ENCODE measurements around the gene QSOX2. TPM values are rescaled to one million over a fixed set of nuclear protein-coding genes. Genes with fewer than 3 reads are reported as not detected.

The QSOX2 gene
- total and polyA plus RNA-seq, 12 donors, result 4.6 to 9.1 (median 7.7) TPM

DNA sequence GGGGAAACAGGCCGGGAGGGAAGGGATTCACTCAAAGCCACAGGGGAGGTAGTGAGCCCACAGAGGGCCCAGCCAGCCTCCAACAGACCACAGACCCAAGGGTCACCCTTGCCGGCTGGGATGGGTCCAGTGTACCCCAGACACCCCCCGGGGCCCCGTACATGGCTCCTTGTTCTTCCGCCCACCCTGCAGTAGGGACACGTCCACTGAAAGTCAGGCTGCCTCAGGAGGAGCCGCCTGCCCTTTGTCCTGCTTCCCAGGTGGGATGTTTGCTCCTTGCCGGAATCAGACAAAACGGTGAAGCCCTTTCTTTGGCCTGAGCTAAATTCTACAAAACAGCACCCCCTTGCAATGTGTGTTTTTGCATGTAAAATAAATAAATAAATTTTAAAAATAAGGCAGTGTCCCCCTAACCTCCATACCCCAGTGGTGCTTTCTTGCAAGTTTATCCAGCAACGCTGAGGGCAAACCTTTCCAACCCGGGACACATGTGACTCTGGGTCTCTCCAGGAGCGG, 66.5 kb downstream of the QSOX2 start:
- H3K27me3 ChIP-seq, result peaks cover 0 to 35% (median 12%) of the 10 kb centered on the region in 7 donors
- no peak for ATAC-seq
- intact Hi-C loops (cut with DNase I), result loop anchor here in 1 of 10 donors (10.0 kb wide), 1 partner anchor 106 kb away; no protein-coding TSS in a partner anchor
- 55 to 61% methylated on average over 12 of the region's 12 CpGs for WGBS, 2 donors
- no peak for TF ChIP-seq CTCF (IDR thresholded peaks at IDR 0.05)
- no peaks in the 10 kb centered on the region for H3K9me3 ChIP-seq
- no peaks in the 10 kb centered on the region for H3K4me1 ChIP-seq
- H3K4me3 ChIP-seq, result no peak overlapping the region
- no peak overlapping the region for H3K27ac ChIP-seq
- no peaks in the 10 kb centered on the region for H3K36me3 ChIP-seq
- no peak for DNase-seq

DNA sequence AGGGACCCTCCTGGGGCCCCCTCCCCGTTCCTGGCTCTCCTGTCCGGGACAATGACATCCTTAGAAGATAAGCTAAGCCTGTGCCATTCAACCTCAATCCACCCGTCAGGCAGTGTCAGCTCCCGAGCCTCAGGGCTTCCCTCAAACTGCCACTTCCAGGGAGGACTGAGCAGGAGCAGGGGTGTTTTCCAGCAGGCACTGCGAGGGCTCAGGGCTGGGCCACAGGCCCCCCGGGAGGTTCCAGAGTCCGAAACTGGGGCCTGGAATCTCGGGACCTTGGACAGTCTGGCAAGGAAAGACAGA, 66.9 kb downstream of the QSOX2 start:
- intact Hi-C loops (cut with DNase I), result loop anchor here in 1 of 10 donors (10.0 kb wide), 1 partner anchor 106 kb away; no protein-coding TSS in a partner anchor
- H3K27ac ChIP-seq, result no peak overlapping the region
- no peaks in the 10 kb centered on the region for H3K9me3 ChIP-seq
- H3K4me1 ChIP-seq, result no peaks in the 10 kb centered on the region
- no peak for TF ChIP-seq CTCF (IDR thresholded peaks at IDR 0.05)
- 20 to 25% methylated on average over 8 of the region's 8 CpGs for WGBS, 2 donors
- ATAC-seq, result no peak
- H3K27me3 ChIP-seq, result peaks cover 0 to 33% (median 12%) of the 10 kb centered on the region in 7 donors
- DNase-seq, result no peak
- H3K36me3 ChIP-seq, result no peaks in the 10 kb centered on the region
- H3K4me3 ChIP-seq, result no peak overlapping the region

DNA sequence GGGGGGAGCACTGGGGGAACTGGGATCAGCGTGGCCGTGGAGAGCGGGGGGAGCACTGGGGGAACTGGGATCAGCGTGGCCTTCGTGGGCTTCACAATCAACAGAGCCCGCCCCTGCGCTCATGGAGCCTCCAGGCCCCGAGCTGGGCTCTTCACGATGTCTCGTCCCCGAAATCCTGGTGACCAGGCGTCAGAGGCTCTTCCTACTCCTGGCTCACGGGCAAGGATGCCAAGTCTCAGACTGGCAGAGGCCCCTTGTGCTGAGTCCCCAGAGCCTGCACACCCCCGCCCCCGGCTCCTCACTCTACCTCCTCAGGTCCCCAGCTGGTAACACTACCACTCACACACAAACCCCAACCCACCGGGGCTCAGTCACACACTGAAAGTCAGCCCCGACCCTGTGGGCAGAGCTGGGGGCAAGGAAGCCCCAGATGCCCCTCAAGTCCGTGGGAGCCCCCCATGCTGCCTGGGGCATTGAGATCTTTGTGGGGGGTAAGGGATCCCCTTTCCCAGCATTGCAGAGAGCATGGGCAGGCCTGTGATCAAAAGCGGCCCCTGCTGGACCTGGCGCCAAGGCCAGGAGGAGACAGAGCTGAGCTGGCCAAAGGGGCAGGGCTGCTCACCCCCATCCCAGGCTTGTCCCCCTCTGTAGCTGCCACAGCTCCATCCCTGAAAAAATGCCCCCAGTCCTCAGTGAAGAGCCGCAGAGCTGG, 67.4 kb downstream of the QSOX2 start:
- no peak overlapping the region for H3K4me3 ChIP-seq
- DNase-seq (no peak), ATAC-seq (no peak)
- intact Hi-C loops (cut with DNase I), result loop anchor here in 1 of 10 donors (10.0 kb wide), 1 partner anchor 107 kb away; no protein-coding TSS in a partner anchor
- WGBS, 2 donors, result 77 to 79% methylated on average over 18 to 21 of the region's 21 CpGs
- H3K36me3 ChIP-seq, result no peaks in the 10 kb centered on the region
- TF ChIP-seq CTCF (IDR thresholded peaks at IDR 0.05), result no peak
- H3K9me3 ChIP-seq, result no peaks in the 10 kb centered on the region
- no peak overlapping the region for H3K27ac ChIP-seq
- H3K27me3 ChIP-seq, result peaks cover 0 to 35% (median 10%) of the 10 kb centered on the region in 7 donors
- H3K4me1 ChIP-seq, result no peaks in the 10 kb centered on the region

- 89 to 90% methylated on average over 14 of the region's 14 CpGs for WGBS, 2 donors
- DNase-seq, result no peak
- Histone ChIP-seq H3K4me3 (no peak overlapping the region), H3K27me3 (peaks cover 0 to 45% (median 5%) of the 10 kb centered on the region in 7 donors), H3K4me1 (no peaks in the 10 kb centered on the region), H3K27ac (no peak overlapping the region), H3K9me3 (no peaks in the 10 kb centered on the region), H3K36me3 (no peaks in the 10 kb centered on the region)
- ATAC-seq, result no peak
- TF ChIP-seq CTCF (IDR thresholded peaks at IDR 0.05), result no peak
- intact Hi-C loops (cut with DNase I), result loop anchor here in 1 of 10 donors (10.0 kb wide), 1 partner anchor 108 kb away; no protein-coding TSS in a partner anchor
Measured at GRCh38 chr9:136177224-136177623, 68.4 kb downstream of the QSOX2 start.
